Heart right ventricle (tissue), 16 donors: Measurements from ENCODE around the gene CMIP. TPM values are rescaled to one million over a fixed set of nuclear protein-coding genes. Genes with fewer than 3 reads are reported as not detected.

ENCODE experiments used
- ATAC-seq, 8 donors: fragments of 200-7000 bp; cut with Tn5 transposase; one replicate each; pipeline ENCODE4 v1.9.1; 2020; ENCODE audit warnings: mild to moderate bottlenecking in 8 of 8, moderate library complexity in 8 of 8, moderate number of reproducible peaks in 1 of 8
- DNase-seq, 2 donors: peaks; one replicate each; pipeline ENCODE4 v3.0.0-alpha.2; 2020
- H3K27ac ChIP-seq, 10 donors: fragments of 200-600 bp; sonication (generic) in 2 of 10; one replicate each; pipeline versions ENCODE4 v1.5.0 to v1.8.0; 2020 to 2022; ENCODE audit warnings: mild to moderate bottlenecking in 3 of 10
- H3K27me3 ChIP-seq, 7 donors: fragments of 200-600 bp; one replicate each; pipeline ENCODE4 v1.8.0; 2021 to 2022; ENCODE audit warnings: mild to moderate bottlenecking in 2 of 7
- H3K36me3 ChIP-seq, 9 donors: fragments of 200-600 bp; sonication (generic) in 1 of 9; one replicate each; pipeline versions ENCODE4 v1.5.0 to v1.8.0; 2020 to 2022; ENCODE audit warnings: mild to moderate bottlenecking in 2 of 9
- H3K4me1 ChIP-seq, 9 donors: fragments of 200-600 bp; sonication (generic) in 1 of 9; one replicate each; pipeline versions ENCODE4 v1.5.0 to v1.8.0; 2020 to 2022; ENCODE audit warnings: mild to moderate bottlenecking in 4 of 9
- H3K4me3 ChIP-seq, 10 donors: fragments of 200-600 bp; sonication (generic) in 2 of 10; one replicate each; pipeline versions ENCODE4 v1.5.0 to v1.8.0; 2020 to 2022; ENCODE audit warnings: mild to moderate bottlenecking in 7 of 10, moderate library complexity in 2 of 10
- H3K9me3 ChIP-seq, 11 donors: fragments of 200-600 bp in 10 of 11; sonication (generic) in 2 of 11; one replicate each; pipeline versions ENCODE4 v1.5.0 to v1.8.0; 2013 to 2022; ENCODE audit warnings: mild to moderate bottlenecking in 2 of 11, control low read depth in 1 of 11, moderate library complexity in 1 of 11
- WGBS, 2 donors: extraction: QIAGEN DNeasy Blood & Tissue Kit; methylation state at CpG; one replicate each; pipeline ENCODE4 v1.1.7; 2013; ENCODE audit warnings: inconsistent platforms in 1 of 2; 5-methylcytosine and 5-hydroxymethylcytosine counted together
- intact Hi-C, 10 donors: fragments of 100-400 bp; cut with DNase I; formaldehyde crosslinking; loops; one replicate each; pipeline versions ENCODE4 v1.11.1 to v1.14.2; 2022
- polyA plus RNA-seq, 2 donors: library from polyadenylated mRNA; stranded (reverse); fragments of 200-250 nt; gene quantifications; one replicate each; pipeline ENCODE4 v1.2.3, GENCODE V29; 2013
- total RNA-seq, 10 donors: library from RNA; stranded (reverse); fragmentation: NEBNext Ultra II Directional in 3 of 10; extraction: Animal tissue kit (Norgen Biotek cat#: 25700) in 3 of 10; gene quantifications; one replicate each; pipeline versions ENCODE4 v1.2.1 to v1.2.4, GENCODE V29; 2021 to 2023
- TF ChIP-seq, protein P1 (sequence below), 9 donors: fragments of 200-600 bp; sonication (generic) in 2 of 9; IDR thresholded peaks; one replicate each; pipeline versions ENCODE4 v1.5.0 to v1.8.0; 2021 to 2022; ENCODE audit warnings: antibody characterized with exemption in 9 of 9, mild to moderate bottlenecking in 5 of 9, moderate library complexity in 1 of 9
- donor health status: Arrhythmogenic right ventricular cardiomyopathy.
- donor health status: ischemic (EF 13 %, LVEDD 7.1; RV severe dilation, severe dysfunction).
- donor health status: healthy with polysubstance abuse.
- donor health status: DM: no; HTN: yes; CAD: no.
- donor health status: DM: no; HTN: no; CAD: no.
- donor health status: ischemic (EF 25% LVEDD 6.9; RV normal size, moderate dysfunction).
- donor health status: ischemic (EF 25% LVEDD 5.7; RV mildly dilated, moderate dysfunction).
- donor health status: healthy.
- donor health status: DM: yes; HTN: yes; CAD: no.
- donor health status: Ischemic cardiomyopathy.
- donor health status: ischemic (EF 35%, LVEDD 5.7; RV mildly dilated, moderate dysfunction).
- donor health status: nonischemic (EF 11% LVEDD 7.7; RV severe dilation, severe dysfunction).
- donor health status: DM: yes; HTN: yes; CAD: no.
- donor health status: PGD.
- donor health status: ischemic (EF 29% LVEDD 5.4; RV normal size, mild dysfunction).
- donor health status: nonischemic (EF 23%, LVEDD 6.1; RV moderate dilation, normal function).

The CMIP gene
- total and polyA plus RNA-seq, 12 donors: 5.4 to 32.8 (median 13.0) TPM

DNA sequence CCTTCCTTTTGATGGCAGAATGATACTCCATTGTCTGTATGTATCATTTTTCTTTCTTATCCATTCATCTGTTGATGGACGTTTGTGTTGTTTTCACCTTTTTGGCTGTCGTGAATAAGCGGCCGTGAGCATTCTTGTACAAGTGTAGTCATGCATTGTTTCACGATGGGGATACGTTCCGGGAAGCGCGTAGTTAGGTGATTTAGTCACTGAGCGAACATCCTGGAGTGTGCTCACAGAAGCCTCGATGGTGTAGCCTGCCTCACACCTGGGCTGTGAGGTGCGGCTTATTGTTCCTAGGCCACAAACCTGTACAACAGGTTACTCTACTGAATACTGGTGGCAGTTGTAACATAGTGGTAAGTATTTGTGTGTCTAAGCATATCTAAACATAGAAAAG, 136.5 kb downstream of the CMIP start:
- Histone ChIP-seq H3K36me3 (peaks cover 0 to 4% (median 0%) of the 10 kb centered on the region in 9 donors), H3K27ac (no peak overlapping the region), H3K4me3 (no peak overlapping the region), H3K27me3 (no peaks in the 10 kb centered on the region), H3K4me1 (peaks cover 0 to 32% (median 6%) of the 10 kb centered on the region in 9 donors), H3K9me3 (no peaks in the 10 kb centered on the region)
- WGBS, 2 donors: 90 to 93% methylated on average over 12 of the region's 12 CpGs
- DNase-seq (no peak), ATAC-seq (peak in 3 of 8 donors; percentile 27 to 60 (median 42))
- intact Hi-C loops: no loop called here
- TF ChIP-seq, protein P1, sequence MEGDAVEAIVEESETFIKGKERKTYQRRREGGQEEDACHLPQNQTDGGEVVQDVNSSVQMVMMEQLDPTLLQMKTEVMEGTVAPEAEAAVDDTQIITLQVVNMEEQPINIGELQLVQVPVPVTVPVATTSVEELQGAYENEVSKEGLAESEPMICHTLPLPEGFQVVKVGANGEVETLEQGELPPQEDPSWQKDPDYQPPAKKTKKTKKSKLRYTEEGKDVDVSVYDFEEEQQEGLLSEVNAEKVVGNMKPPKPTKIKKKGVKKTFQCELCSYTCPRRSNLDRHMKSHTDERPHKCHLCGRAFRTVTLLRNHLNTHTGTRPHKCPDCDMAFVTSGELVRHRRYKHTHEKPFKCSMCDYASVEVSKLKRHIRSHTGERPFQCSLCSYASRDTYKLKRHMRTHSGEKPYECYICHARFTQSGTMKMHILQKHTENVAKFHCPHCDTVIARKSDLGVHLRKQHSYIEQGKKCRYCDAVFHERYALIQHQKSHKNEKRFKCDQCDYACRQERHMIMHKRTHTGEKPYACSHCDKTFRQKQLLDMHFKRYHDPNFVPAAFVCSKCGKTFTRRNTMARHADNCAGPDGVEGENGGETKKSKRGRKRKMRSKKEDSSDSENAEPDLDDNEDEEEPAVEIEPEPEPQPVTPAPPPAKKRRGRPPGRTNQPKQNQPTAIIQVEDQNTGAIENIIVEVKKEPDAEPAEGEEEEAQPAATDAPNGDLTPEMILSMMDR (IDR thresholded peaks at IDR 0.05): no peak

DNA sequence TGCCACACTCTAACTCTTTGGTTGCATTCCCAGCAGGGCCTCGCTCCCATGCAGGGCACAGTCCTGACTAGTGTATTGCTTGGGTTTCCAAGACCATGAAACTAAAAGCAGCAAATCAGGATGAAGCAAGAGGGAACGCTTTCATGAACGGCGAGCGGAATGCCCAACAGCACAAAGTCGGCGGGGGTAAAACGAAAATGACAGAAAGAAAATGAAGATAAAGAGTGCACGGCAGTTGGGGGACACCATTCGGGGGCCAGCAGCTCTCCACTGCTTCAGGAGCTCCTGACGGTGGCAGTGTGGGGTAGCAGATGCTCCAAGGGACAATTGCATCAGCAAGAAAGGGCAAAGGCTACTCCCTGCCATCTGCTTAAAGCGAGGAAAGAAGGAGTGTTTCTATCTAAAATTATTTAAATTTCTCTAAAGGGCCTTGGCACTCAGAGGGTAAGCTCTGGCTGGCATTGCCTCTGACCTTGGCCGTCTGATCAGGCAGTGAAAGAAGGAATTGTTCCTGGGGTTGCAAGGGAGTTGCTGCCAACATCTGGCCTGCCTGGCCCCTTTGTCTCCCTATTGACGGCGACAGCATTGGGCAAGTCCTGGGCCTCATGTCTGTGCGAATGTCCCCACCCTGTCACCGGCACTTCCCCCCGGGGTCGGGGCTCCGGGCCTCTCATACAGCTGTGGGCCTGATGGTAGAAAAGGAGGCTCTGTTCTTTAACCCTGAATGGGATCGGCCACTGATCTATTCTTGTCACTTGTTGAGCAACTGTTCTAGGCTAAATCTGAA, 138.2 kb downstream of the CMIP start:
- DNase-seq: no peak
- Histone ChIP-seq H3K4me1 (peaks cover 0 to 32% (median 6%) of the 10 kb centered on the region in 9 donors), H3K36me3 (peaks cover 0 to 4% (median 0%) of the 10 kb centered on the region in 9 donors), H3K4me3 (no peak overlapping the region), H3K9me3 (no peaks in the 10 kb centered on the region), H3K27me3 (no peaks in the 10 kb centered on the region), H3K27ac (peak overlapping the region in 1 of 10 donors; percentile 26)
- peak in 7 of 8 donors; percentile 26 to 58 (median 50) for ATAC-seq
- TF ChIP-seq, protein P1 (IDR thresholded peaks at IDR 0.05): peak in 6 of 9 donors; percentile 10 to 45 (median 24)
- intact Hi-C loops: no loop called here
- 76 to 81% methylated on average over 21 of the region's 21 CpGs for WGBS, 2 donors

DNA sequence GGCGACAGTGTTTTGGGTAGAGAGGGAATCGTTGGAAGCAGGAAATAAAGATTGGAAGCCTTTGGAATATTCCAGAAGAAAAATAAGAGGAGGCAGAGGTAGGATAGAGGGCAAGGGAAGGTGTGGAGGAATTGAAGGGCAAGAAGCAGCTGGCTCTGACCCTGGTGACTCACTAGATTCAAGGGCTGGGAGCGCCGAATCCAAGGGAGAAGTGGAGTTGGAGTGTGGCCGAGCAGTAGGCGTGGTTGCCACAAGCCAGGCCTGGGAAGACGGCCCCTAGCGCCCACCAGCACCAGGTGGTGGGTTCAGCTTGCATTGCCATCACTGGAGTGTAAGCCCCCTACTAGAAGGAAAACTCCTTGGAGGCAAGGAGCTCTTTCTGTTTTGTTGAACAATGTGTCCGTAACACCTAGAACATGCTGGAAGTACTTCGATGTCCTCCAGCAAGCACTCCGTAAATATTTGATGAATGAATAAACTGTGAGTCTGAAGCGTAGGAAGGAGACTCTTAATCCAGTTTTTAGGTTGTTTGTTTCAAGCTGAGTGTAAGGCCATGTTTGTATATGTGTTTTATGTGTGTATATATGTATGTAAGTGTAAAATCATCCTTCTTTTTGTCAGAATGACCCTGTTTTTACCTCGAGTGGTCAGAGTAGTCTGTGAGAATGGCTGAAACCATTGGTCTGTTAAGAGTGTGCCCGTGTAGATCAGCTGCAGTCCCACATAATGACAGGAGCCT, 139.5 kb downstream of the CMIP start:
- peaks cover 0 to 25% (median 6%) of the 10 kb centered on the region in 9 donors for H3K4me1 ChIP-seq
- peak overlapping the region in 1 of 10 donors; percentile 26 for H3K27ac ChIP-seq
- TF ChIP-seq, protein P1 (IDR thresholded peaks at IDR 0.05): no peak

DNA sequence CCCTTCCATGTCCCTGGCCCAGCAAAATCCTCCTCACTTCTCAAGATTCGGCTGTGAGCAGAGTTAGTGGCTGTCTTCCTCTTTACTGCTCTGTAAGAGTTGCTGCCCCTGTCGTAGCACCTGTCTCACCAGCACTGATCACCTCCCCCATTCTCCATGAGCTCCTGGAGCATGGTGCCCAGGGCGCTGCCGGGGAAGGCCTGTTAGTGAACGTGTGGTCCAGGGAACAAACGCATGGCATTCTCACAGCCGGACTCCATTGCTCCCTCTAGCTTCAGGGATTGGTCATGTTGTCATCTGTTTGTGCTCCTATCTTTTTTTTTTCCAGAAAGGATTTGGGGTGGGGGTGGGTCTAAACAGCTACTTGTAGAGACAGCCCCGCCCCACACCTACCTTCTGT, 141.2 kb downstream of the CMIP start:
- intact Hi-C loops: no loop called here
- 83 to 94% methylated on average over 8 of the region's 8 CpGs for WGBS, 2 donors
- Histone ChIP-seq H3K36me3 (peaks cover 0 to 14% (median 0%) of the 10 kb centered on the region in 9 donors), H3K27ac (no peak overlapping the region), H3K9me3 (no peaks in the 10 kb centered on the region), H3K4me1 (peaks cover 0 to 25% (median 6%) of the 10 kb centered on the region in 9 donors), H3K27me3 (no peaks in the 10 kb centered on the region), H3K4me3 (no peak overlapping the region)
- no peak for DNase-seq
- ATAC-seq: no peak
- TF ChIP-seq, protein P1 (IDR thresholded peaks at IDR 0.05): peak in 1 of 9 donors; percentile 21

More for the DNA sequence above, 139.5 kb downstream of the CMIP start:
- Histone ChIP-seq H3K36me3 (peaks cover 0 to 10% (median 0%) of the 10 kb centered on the region in 9 donors), H3K4me3 (no peak overlapping the region), H3K27me3 (no peaks in the 10 kb centered on the region), H3K9me3 (no peaks in the 10 kb centered on the region)
- no peak for ATAC-seq
- no peak for DNase-seq
- intact Hi-C loops: no loop called here
- 87 to 90% methylated on average over 14 of the region's 14 CpGs for WGBS, 2 donors
